Hepatic stellate cell (primary cell): ENCODE measurements around the gene MIOS.
A peak's percentile ranks its signal among the peaks of the same experiment; 100 is the strongest.

ENCODE experiments used
- DNase-seq: peaks from one replicate; pipeline ENCODE4 v3.0.0; 2011; ENCODE audit warnings: low spot score

MIOS gene

DNA sequence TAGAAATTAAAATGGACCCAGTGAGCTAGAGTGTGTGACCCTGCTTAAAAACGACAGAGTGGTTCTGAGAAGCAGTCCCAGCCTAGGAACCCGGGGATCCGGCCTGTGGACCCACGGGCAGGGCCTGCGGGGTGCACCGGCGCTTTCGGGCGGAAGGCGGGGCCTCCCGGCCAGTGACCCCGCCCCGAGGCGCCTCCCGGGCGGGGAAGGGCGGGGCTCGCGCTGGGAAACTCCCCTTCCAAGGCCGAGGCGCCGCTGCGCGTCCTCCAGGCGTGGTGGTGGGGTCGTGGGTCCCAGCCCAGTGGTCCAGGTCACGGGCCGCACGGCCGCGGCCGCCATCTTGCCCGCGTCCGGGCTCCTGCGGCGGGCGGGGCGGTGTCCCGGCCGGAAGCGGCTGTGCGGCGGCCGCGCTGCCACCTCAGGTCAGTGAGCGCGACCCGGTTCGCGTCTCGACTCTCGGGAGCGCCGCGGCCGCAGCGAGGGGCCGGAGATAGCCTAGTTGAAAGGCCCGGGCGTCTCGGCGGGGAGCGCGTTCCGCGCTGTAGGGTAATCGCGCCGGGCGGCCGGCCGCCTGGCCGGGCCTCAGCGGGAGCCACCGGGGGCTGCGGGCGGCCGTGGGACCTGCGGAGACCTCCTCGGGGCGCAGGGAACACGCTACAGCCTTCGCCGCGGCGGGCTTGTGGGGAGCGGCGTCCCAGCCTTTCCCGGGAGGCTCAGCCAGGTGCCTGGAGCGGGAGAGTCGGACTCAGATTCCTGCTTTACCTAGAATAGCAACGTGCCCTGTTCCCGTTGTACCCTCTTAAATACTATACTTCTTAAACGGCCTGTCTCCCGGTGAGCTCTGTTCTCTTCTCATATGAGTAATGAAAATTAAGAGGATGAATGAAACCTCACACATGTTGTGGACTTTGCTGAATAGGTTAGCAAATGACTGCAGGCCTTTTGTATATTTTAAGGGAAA, at the start of gene MIOS:
TSS of gene MIOS (plus strand) at position 234 of the 961 bp plus-strand sequence. CDS start 5,592 bp downstream, outside the sequence.
- DNase-seq, result peak; percentile 84

DNA sequence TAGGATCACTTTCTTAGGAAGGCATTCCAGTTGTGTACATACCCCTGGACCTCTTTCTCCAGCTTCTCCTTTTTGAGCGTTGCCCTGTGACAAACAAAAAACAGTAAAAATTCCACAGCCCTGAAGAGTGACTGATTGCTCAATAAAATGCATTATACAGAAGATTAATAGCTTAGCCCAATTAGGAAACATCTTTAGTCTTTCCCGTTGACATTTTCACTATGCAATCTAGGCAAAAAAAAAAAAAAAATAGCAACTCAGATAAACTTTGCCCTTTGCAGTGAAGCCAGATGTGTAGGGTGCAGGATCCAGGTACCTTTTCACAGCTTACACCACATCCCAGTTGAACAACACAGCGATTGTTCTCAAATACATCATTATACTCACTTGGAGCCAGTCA, 48.9 kb upstream of the MIOS start:
- no peak for DNase-seq

DNA sequence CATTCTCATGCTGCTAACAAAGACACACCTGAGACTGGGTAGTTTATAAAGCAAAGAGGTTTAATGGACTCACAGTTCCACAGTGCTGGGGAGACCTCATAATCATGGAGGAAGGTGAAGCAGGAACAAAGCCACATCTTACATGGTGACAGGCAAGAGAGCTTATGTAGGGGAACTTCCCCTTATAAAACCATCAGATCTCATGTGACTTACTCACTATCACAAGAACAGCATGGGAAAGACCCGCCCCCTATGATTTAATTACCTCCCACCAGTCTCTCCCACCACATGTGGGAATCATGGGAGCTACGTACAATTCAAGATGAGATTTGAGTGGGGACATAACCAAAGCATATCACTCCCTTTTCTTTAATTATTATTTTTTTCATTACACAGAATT, 47.6 kb upstream of the MIOS start:
- no peak for DNase-seq

DNA sequence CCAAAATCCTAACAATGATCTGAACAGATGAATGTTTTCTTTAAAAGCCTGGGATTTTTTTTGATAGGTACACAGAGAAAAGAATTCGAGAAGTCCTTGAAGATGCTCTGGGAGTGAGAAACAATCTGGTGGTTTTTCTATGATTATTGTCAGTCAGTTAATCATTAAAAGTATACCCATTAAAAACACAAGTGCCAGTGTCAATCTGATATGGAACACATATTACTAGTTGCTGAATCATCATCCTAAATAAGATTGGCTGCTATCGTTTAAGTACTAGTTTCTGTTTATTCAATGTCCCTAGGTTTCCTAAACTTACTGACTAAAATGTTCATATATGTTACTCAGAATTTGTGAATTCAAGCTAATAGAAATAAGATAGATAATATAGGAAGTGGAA, 47.2 kb upstream of the MIOS start:
- no peak for DNase-seq

DNA sequence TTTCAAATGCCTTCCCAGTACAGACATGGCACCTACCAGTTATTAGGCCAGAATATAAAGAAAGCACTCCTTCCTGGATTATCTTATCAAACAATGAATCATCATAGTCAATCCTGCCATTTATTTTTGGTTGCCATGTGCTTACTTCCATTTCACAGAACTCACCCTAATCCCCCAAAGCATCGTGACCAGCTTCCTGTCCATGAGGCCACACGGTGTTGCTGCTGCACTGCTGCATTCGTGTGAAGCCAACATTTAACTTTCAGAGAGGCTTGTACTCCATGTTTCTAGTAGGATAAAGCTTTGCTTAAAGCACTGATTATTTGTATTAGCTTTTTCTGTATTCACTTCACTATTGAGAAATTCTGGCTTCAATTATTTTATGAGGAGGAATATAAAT, 45.4 kb upstream of the MIOS start:
- no peak for DNase-seq

DNA sequence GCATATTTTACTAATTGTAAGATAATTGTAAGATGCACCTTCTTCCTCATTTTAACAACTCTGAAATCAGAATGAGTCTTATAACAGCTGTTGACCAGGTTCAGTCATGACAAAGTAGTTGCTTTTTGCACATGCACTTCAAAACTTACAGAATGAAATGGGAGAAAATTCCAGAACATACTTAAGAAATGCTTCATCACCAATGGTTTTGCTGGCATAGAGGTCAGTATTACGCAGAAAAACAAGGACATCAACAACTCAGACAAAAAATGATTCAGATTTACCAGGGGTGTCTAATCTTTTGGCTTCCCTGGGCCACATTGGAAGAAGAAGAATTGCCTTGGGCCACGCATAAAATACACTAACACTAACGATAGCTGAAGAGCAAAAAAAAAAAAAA, 44.3 kb upstream of the MIOS start:
- no peak for DNase-seq

DNA sequence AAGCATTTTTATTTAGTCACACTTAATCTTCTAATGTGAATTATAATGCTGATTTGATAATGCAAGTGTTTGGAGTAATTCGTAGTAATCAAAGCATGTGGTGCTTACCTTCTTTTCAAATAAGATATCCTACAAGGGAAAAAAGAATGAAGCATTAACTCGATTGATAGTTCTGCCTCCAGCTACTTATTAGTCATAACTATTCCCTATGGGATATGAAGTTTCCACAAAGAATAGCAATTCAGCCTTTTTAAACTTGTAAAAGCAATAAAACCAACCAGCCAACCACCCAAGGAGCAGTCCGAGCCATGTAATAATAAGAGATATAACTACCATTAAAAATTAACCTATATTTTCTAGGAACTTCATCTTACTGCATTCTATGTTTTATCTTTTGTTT, 42.6 kb upstream of the MIOS start:
- DNase-seq, result no peak

DNA sequence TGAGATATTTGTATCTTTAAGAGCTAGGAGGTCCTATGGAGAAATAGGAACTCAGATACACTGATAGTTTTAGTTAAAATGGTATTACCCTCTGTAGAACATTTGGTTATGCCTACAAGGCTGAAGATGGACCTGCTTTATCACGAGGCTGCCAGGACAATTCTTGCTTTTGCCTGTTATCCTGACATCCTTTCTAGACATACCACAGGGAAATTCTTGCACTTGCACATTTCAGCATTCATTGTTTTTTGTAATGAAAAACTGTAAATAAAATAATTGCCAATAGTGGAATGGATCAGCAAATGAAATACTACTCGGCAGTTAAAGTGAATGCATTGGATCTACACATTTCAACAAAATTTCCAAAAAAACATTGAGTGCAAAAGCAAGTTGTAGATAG, 40.7 kb upstream of the MIOS start:
- no peak for DNase-seq

DNA sequence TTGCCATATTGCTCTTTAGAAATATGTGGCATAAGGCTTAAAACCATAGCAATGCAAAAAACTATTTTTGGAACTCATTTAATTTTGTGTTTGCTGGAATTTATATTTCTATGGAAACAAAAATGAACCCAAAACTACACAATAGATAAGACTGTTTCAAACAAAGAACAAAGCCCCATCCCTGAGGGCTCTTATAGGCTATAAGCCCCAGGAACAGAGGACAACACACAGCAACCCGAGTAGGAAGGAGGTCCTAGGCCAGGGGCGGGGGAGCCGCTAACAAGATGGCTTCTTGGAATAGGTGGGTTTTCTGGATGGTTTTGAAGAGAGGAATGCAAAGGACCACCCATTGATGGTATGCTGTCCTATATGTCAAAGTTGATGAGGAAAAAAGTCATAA, 39.6 kb upstream of the MIOS start:
- no peak for DNase-seq

DNA sequence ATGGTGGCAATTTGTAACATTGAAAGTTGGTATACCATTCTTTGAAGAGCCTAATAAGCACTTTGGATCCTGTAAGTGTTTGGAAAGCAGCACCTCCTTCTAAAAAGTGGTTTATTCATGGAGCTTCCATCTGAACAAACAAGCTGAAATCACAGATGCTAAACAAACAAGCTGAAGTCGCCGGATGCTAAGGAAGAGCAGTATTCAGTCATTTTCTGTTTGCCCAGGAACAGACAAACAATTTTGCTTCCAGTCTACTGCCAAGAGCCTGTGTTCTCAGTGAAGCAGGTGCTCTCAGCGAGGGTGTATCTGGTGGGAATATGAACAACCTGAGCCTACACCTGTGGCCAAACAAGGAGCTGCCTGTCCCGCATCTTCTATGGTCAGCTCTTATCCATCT, 37.4 kb upstream of the MIOS start:
- no peak for DNase-seq

DNA sequence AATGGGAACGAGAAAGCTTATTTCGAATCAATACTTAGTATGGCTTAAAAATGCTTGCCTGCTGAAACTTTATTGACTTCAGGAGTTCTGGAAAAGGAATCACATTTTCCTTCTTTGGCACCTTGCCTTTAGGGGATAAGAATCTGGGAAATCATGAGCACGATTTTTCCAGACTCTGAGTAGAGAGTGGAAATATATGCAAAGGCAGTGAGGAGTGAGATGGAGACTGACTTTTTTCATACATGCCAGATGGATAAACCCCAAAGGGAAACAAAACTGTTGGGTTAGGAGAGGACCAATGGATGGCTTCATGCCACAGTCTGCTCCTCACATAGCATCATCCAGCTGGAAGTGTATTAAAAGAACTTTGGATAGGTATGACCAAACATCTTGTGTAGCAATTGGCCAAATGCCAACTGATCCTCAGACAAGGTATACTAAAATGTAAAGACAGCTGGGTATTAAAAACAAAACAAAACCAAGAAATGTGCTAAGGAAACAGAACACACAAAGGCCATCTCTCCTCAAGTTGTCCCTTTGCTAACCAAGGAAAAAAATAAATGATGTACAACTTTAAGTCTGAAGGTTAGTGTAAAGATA, 32.8 kb upstream of the MIOS start:
- no peak for DNase-seq

DNA sequence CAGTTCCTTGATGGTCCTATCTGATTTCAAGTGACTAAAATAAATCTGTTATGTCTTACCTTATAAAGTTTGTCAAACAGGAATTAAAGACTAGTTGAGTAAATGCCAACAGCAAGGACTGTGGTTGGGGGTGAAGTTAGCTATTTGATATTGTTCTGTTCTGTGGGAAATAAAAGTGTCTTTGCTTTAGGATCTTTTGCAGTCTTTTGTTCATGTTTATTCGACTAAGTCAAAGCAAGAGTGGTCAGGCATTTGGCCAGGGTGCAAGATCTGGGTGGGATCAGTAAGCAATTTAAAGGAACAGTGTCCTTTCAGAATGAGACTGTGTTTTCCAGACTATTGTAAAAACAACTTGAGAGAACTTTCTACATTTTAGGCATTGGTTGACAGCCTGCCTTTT, 31.0 kb upstream of the MIOS start, which contains the start of gene COL28A1:
TSS of gene COL28A1 (minus strand) at position 183 of the 400 bp plus-strand sequence. CDS start 2,998 bp downstream, outside the sequence.
- DNase-seq, result no peak

DNA sequence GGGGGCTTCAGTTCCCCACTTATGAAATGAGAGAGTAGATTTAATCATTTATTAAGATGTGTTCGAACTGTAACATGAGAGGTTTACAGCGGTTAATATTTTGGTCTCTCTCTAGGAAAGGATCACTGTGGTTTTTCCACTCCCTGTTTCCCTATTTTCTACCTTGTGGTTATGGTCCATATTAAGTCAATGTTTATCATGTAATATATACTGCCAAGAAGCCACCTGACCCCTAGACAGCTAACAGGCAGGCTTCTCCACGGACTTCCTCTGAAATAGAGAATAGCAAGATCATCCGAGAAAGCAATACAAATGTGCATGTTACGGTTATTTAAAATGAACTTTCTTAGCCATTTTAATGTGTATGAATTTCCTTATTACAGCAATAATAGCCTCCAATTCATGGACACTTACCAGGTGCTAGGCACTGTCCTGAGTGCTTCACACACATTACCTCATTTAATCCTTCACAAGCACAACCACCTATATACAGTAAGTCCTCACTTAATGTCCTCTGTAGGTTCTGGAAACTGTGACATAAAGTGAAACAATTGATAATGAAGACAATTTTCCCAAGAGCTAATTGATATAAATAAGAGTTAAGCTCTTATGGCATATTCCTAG, 30.2 kb upstream of the MIOS start:
- DNase-seq, result no peak

DNA sequence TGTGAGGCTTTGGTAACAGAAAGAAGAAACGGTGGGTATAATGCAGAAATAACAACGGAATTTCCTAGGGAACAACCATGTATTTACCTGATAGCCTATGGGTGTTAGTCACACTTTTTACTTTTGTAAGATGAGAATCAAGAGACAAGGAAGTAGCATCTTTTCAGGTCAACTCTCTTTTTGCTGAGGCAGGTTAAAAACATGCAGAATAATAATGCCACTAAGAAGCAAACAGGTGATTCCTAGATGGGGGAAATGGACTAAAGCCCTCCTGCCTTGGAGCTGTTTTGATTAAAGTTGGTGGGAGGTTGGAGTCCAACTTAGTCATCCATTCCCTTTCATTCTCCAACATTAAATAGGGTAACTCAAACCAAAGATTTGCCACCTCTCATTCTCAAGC, 29.0 kb upstream of the MIOS start:
- no peak for DNase-seq

DNA sequence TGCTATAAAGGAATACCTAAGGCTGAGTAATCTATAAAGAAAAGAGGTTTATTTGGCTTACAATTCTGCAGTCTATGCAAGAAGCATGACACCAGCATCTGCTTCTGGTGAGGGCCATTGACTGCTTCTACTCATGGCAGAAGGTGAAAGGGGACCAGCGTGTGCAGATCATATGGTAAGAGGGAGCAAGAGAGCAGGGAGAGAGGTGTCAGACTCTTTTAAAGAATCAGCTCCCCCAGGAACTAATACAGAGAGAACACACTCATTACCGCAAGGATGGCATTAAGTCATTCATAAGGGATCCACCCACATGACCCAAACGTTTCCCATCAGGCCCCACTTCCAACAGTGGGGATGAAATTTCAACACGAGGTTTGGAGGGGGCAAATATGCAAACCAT, 27.5 kb upstream of the MIOS start:
- no peak for DNase-seq

DNA sequence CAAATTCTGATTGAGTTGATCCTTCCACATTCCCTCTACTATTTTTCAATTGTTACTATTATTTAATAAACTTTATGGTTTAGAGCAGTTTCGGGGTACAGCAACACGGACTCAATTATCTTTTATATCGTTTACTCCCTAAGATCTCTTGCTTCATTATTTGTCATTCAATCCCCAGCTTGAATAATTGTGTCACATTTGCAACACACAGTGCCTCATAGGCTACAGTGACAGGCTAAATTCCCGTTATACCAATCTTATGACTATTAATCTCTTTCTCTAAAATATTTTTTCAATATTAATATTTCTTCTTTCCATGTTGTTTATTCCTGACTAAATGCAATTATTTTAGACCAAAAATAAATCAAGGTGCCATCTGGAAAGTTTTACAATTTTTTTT, 27.0 kb upstream of the MIOS start:
- DNase-seq, result no peak

DNA sequence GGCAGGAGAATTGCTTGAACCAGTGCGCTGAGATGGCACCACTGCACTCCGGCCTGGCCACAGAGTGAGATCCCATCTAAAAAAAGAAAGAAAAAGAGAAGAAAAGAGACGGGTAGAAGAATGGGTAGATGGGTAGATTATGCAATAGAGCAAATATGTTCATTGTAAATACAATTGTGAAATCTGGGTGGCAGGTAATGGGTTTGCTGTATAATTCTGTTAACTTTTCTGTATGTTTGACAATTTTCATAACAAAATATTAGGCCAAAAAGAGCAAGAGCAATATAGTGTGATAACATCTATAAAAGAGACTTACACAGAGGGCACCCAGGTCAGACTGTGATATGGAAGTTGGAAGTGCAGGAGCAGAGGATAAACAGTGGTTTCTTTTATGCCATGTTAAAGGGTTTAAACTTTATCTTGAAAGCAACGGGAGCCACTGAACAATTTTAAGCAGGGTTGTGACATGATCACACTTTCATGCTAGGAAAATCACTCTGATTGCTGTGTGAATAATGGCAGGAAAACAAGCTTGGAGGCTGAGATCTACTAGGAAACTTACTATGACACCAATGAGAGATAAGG, 24.3 kb upstream of the MIOS start:
- DNase-seq, result no peak

DNA sequence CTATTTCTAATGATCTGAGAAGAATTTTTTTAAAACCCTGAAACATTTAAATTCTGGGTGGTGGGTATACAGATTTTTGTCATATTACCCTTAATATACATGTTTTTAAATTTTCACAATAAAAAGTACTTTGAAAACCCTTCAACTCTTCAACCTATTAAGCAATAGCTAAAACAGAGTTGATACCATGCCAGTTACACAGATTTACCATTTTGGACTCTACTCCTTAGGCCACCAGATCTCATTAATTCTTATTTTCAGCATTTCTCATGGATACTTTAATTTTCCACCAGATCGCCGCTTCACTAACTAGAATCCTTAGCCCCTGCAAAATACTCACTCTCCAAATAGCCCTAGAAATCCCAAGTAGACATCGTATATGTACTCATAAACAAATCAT, 18.3 kb upstream of the MIOS start:
- no peak for DNase-seq

DNA sequence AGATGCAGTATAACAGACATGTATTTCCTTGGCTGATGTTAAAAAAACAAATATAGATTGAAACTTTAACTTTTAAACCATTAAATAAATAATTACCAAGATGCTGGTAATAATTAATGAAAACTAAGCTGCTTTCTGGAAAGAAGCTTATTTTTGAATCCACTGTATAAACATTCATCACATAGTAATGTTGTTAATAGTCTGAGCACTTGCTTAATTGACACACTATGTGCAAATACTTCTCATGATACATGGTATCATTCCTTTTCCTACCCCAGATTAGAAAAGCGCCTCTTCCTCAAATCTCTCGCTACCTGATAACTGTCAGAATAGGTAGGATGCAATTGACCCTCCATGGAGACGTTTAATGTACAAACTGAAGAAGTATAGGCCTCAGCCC, 16.0 kb upstream of the MIOS start:
- DNase-seq, result no peak

DNA sequence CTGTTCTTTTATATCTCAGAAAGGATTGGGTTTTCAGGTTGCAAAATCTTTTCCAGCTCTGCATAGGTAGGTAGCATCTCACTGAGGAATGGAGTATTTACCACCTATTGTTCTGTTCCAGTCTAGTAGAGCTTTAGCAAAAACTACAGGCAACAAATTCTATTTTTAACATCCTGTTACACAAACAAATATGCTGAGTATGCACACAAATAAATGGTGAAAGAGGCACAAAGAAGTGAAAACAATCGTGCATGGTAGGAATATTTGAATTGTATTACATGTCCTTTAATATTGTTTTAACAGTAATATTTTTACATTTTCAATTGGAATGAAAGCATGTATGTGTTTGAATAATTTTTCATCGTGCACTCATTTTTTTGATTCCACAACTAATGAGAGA, 14.5 kb upstream of the MIOS start:
- no peak for DNase-seq

DNA sequence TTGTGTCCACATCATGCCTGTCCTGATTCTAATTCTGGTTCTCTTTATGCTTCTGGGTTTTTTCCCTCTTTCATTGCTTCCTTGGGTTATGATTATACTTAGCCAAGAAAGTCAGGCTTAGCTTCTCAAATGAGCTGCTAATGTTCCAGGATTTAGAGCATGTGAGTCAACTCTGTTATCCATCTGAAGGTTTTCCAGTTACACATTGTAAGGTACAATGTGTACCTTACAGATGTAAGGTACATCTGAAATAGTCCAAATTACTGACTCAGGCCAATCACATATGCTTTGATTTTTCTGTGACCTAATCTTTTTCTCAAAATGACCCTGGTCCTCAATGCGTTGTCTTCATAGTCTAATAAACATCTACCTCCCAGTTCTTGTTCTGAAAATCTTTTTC, 13.3 kb upstream of the MIOS start:
- DNase-seq, result no peak

DNA sequence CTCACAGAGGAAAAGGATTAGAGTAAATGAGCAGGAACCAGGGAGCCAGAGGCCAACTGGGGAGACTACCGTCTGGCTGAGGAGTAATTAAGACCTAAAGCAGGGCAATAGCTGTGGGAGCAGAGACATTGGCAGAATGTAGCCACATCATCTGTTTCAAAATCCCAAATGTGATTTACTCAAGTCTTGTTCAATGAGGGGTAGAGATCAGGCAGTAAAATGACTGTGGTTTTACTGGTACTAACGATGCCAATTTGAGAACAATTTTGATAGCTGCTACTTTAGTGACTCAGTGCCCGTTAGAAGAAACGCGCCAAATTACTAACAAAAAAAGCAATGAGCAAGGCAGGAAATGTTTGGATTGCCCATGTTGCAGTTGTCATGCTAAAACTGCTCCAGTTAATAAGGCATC, 12.7 kb upstream of the MIOS start:
- DNase-seq, result no peak
